Measurements from ENCODE around the gene UBE2E2.

Gene UBE2E2

DNA sequence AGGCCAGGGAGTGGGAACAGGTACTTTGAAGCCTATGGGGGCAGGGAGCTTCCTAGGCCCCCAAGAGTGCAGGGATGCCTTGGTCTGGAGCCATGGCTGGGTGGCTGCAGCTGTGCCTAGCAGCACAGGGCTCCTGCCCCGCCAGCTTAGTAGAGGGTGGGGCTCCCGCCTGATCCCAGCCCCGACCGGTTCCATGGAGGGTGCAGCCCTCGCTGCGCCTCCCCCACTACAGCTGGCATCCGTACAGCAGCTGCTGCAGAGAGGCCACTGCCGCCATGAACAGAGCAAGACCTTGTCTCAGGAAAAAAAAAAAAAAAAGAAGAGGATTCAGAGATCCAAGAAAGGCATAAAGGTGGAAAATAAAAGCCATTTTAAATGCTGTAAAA, 277.2 kb downstream of the UBE2E2 start:
- DNase-seq (ENCODE audit: low spot score) = no peak

- no peak for DNase-seq (ENCODE audit: low spot score)
Measured at GRCh38 chr3:23481011-23481615, 278.0 kb downstream of the UBE2E2 start.

DNA sequence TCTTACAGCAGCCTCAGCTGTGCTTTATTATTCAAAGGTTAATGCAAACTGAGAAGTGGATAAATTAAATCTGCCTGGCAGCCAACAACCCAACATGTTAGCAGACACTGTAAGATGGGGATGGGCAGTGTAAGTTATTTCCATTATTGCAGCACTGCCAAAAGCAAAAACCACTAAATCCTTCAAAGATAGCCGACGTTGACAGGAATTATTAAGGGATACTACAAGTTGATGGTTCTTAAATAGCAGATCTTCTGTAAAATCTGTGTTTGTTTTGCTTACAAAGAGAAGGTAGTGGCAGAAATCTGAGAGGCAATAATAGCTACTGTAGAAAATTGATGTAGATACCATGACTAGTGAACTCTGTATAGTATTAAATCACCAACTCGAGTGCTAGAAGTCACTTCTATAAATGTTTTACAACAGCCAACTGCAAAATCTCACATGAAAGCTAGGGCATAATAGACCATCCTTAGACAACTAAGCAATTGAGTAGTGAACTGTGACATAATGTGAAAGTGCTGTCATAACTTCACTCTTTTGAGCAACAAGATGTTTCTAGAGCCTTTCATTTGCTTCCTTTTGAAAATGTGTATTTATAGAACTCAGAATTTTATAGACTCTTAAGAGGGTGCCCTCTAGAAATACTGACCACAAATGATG, 278.6 kb downstream of the UBE2E2 start:
- no peak for DNase-seq (ENCODE audit: low spot score)

DNA sequence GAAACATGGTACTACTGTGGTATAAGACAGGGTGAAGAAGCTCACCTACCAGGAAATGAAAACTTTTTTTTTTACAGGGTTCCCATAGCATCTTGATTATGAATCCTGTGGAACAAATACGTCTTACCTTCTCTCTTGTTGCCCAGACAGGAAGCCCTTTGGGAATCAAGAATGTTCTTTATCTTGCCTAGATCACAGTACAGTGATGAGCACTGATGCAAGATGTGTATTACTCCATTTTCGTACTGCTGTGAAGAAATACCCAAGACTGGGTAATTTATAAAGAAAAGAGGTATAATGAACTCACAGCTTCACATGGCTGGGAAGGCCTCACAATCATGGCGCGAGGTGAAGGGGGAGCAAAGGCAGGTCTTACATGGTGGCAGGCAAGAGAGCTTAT, 281.3 kb downstream of the UBE2E2 start:
- no peak for DNase-seq (ENCODE audit: low spot score)

DNA sequence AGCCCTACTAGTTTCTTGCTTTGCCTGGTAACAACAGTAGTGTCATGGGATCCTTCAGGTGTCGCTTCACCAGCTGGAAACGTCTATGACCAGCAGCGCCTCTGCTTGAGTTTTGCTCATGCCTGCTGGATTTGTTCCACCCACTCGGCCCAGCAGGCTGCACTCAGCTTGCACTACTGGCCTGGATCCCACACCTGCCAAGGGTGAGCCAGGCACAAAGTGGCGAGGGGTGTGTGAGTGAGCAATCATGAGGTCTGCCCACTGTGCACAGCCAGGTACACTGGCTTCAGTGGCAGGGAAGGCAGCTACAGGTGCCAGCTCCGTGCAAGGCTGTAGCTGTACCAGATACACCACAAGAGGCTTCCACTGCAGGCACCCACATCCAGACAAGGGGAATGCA, 282.8 kb downstream of the UBE2E2 start:
- DNase-seq (ENCODE audit: low spot score) = no peak

GRCh38 chr3:23487015-23487414, 283.9 kb downstream of the UBE2E2 start:
- no peak for DNase-seq (ENCODE audit: low spot score)

DNA sequence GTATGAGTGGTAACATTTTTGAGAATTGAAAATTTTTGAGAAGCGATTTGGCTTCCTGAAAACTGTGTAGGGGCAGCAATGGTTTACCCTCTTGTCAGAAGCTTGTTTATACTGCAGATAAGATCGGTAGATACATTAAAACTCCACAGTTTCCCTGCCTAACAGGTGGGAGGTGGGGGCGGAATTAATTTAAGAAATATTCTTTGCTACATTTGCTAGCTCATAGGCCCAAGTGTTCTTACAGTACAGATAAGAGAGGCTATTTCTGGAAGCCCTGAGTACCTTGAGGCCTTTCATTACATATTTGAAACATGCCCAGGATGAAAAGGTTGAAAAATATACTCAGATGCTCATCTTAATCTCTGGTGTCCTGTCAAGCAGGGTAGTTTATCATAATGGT, 285.5 kb downstream of the UBE2E2 start:
- no peak for DNase-seq (ENCODE audit: low spot score)

DNA sequence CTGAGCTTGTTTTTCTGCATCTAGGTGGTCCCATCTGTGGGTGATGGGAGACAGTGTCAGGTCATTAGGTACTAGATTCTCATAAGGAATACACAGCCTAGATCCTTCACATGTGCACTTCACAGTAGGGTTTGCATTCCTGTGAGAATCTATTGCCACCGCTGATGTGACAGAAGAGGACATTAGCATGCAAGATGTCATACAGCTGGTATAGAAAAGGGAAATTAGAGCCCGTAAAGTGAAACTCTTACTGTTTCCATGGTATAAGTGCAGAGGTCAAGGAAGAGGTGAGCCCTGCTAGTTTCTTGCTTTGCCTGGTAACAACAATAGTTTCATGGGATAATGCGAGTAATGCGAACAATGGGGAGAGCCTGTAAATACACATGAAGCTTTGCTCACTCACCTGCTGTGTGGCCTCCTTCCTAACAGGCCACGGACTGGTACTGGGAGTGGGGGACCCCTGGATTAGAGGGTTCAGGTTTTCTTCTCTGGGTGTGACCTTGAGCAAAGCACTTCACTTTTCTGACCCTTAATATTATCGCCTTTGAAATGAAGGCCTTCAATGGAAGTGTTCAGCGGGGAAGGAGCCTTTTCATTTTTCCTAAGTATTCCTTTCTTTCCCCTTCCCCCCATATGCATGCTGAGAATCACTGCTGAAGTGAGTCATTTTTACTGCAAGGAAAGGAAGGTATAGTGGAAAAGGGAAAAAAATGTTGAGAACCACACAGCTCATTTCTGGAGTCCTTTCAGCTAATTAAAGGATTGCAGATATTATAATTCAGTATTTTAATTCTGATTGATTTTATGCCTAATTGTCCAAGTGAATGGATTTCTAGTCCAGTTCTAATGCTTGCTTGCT, 286.4 kb downstream of the UBE2E2 start:
- DNase-seq (ENCODE audit: low spot score) = no peak

DNA sequence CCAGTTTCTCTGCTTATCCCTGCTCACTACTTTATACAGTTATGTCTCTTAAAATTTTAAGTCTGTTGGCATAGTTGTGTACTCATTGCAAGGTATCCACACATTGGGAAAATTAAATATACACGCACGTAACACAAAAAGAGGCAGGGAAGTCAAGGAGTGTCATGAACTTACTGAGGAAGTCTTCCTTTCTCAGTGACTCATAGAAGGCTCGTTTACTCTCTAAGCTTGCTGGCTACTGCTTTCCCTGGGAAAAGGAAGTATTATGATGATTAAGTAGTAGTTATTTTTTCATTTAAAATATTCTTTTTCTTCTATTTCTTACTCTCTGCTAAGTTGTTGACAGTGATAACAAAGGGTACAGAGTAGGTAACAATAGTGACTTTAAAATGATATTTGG, 287.3 kb downstream of the UBE2E2 start:
- DNase-seq (ENCODE audit: low spot score) = no peak

DNA sequence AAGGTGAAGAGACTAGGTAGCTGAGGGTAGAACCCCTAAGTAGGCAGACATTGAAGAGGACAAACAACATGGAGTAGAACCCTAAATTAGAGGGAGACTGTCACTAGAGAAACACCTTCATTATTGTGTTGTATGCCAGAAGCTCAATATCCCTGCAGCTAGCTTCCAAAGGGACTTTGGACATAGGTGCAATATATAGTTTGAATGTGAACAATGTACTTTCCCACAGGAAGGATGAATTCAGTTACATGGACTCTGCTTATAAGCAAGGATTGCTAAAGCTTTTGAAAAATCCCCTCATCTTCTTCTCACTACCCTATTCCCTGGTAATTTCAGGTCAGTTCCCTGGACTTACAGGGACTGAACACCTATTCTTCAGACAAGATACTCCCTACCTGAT, 288.9 kb downstream of the UBE2E2 start:
- DNase-seq (ENCODE audit: low spot score) = no peak

GRCh38 chr3:23493889-23494288, 290.8 kb downstream of the UBE2E2 start:
- DNase-seq (ENCODE audit: low spot score) = no peak

GRCh38 chr3:23494967-23495366, 291.8 kb downstream of the UBE2E2 start:
- DNase-seq (ENCODE audit: low spot score) = no peak

DNA sequence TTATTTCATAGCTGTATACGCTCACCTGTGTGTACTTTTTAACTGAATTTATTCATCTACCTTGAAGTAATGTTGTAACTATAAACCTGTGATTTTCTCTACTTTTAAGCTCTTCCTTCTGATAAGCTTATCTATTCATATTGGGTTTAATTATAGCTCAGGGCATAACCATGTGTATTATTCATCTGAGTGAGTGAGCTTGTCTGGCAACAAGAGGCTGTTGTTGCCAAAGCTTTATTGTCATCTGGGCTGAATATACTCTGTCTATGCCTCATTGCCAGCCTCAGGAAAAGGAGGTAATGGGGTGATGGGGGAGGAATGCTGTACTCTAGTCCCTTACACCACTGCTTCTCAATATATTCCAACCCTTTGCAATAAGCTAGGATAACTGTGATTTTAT, 292.4 kb downstream of the UBE2E2 start:
- no peak for DNase-seq (ENCODE audit: low spot score)

DNA sequence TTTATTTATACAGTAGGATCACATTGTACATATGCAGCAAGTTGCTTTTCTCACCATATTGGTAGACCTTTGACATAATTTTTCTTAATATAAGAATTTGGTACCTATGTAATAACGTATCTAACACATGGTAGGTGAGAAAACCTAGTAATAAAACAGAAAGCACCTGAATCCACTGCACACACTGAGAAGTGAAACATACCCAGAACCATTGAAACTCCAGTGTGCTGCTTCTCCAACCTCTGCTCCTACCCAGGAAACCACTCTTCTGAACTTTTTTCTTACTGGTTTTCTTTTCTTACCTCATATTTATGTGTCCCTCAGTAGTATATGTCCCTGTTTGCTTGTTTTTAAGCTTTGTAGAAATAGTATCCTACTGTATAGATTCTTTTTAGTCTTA, 293.0 kb downstream of the UBE2E2 start:
- no peak for DNase-seq (ENCODE audit: low spot score)

DNA sequence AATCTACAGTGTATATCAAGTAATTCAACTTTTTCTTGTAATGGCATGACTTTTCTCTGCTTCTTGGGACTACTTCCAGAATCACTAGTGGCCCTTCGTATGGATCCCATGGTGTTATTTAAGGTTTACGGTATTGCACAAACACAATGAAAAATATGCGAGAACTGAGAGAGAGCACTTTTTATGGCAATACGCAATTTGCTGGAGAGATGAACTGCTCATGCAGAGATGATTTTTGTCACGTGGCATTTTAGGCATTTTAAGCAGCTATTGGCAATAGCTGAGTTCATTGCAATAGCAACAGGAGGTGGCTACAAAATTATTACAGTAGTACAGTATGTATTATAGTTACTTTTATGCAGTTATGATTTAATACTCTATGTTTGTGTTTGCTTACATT, 294.0 kb downstream of the UBE2E2 start:
- DNase-seq (ENCODE audit: low spot score) = no peak

GRCh38 chr3:23501201-23501802, 298.2 kb downstream of the UBE2E2 start:
- DNase-seq (ENCODE audit: low spot score) = no peak

DNA sequence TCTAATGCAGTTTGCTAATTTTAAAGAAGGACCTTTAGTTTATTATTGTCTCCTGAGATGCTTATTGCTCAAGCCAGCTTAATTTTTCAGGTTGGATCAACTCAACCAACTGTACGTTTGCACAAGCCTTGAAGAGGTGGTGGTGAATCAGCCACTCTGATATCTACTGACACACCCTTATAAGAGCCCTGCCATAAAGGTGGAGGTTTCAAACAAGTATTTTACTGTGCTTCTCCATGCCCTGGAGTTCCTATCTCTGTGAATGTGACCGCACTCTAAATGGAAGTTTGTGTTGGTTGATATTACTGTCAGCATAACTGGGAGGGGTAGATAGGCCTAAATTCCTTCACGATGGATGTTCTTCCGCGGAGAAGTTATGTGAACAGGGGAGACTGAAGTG, 305.3 kb downstream of the UBE2E2 start:
- DNase-seq (ENCODE audit: low spot score) = no peak

DNA sequence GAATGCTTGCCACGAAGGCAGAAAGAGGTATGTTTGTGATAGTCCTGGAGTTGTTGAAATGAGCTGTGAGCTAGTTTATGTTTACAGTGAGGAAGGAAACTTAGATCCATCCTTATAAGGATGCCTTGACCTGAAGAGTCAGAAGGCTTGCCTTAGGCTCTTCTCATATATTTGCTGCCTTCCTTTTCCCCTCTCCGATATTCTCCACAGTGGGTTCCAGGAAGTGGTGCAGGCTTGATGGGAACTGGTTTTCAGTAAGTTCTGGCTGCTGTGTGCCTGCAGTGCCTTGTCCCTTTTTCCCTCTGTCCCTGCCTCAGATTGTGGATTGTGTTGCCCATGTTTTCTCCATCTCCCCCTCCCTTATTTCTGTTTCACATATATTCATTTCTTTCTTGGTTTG, 315.3 kb downstream of the UBE2E2 start:
- DNase-seq (ENCODE audit: low spot score) = no peak

DNA sequence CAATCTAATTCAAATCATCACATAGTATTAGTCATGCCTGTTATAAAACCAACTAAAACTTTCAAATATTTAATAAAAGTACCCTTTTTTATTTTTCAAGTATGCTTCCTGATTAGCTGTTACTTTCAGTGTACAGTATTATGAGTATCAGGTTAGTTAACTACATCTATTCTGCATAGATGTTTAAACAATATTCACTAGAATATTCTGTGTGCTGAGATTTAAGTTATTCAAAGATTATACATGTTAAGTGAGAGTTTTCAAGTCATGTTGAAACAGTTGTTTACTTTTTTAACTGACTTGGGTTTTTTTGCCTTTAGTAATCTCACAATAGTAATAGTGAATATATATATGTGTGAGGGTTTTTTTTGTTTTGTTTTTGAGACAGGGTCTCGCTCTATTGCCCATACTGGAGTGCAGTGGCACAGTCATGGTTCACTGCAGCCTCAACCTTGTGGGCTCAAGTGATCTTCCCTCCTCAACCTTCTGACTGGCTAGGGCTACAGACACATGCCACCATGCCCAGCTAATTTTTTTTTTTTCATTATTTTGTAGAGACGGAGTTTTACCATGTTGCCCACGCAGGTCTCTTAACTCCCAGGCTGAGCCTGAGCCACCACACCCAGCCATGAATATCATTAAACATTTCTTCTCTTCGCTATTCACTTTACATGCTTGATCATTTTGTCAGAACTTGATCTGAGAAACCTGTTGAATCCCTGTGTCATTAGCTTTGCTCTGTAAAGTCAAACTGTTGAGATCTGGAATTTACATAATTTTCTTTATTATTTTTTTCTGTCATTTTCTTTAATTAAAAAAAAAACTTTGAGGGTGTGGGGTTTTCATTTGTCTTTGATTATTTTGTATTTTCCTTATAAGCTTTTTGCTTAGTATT, 316.4 kb downstream of the UBE2E2 start:
- DNase-seq (ENCODE audit: low spot score) = no peak

DNA sequence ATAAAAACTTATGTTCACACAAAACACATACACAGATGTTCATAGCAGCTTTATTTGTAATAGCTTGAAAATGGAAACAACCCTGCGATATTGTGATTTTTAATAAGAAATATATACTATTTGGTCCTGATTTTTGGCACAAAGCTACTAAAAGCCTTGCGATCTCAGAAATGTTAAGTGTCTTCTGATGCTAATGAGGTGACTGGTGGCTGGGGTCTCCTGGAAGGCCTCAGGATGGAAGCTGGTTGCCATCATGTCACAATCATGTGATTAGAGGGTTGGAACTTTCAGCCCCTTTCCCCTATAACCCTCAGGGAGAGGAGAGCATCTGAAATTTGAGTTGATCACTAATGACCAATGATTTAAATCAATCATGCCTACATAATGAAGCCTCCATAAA, 324.2 kb downstream of the UBE2E2 start:
- no peak for DNase-seq (ENCODE audit: low spot score)

DNA sequence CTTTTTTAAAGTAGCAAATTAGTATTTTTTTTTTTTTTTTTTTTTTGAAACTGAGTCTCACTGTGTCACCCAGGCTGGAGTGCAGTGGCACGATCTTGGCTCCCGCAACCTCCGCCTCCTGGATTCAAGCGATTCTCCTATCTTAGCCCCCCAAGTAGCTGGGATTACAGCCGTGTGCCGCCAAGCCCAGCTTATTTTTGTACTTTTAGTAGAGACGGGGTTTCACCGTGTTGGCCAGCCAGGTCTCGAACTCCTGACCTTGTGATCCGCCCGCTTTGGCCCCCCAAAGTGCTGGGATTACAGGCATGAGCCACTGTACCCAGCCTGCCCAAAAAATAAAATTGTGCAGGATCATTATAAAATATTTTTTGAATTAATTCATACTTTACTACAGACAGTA, 330.5 kb downstream of the UBE2E2 start:
- no peak for DNase-seq (ENCODE audit: low spot score)

GRCh38 chr3:23533996-23534395, 330.9 kb downstream of the UBE2E2 start:
- no peak for DNase-seq (ENCODE audit: low spot score)

Data from activated CD4-positive, alpha-beta T cell treated with anti-CD3 and anti-CD28 coated beads, Interleukin-2, Interleukin-4, amounts not matched to agents 100 ng/mL and 50 ng/mL, durations not matched to agents 16 hours and 8 hours (primary cell).